ENCODE results near the gene PPP6R3.
A peak's percentile ranks its signal among the peaks of the same experiment; 100 is the strongest.
"Not testable (repeated sequence)": the region's sequence is repeated elsewhere in the genome, so short reads cannot be mapped to it uniquely, and the experiment has no call there.

PPP6R3 gene

DNA sequence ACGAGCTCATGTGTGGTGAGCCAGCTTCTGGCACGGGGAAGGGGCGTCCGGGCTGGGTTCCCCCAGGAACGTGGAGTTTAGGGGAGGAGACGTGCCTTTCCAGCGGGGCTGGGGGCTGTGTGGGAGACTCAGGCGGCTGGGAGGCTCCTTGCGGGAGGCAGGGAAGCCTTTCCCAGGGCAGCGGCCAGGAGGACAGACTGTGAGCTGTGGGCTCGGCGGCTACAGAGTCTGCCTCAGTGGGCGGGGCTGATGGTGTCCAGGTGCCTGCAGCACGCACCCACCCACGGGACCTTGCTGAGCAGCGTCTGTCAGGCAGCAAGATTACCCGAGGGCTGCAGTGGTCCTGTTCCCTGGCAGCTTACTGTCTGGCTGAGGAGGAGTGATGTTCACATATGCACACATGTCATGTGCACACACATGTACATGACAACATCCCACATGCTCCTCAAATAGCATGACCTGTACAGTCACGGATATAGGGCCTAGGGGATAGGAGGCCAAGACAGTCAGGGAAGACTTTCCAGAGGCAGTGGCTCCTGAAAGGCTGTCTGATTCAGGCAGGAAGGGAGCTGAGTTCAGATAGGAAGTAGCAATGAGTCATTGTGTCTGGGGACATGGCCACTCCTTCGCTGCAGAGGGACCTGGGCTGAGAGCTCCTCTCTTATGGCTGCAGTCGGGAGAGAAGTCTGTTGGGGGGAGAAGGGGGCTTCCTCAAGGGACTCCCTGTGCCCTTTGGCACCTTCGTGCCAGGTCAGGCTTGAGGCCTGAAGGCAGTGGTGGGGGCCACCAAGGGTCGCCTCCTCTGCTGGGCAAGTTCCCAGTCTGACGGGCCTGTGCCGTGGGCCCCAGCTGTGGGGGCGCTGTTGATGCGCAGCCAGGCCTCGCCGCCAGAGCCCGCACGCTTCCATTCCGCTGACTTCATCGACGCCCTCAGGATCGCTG lies 23.3 kb upstream of the PPP6R3 start:
- peak; percentile 38 for DNase-seq

- no peak for DNase-seq
Observed at GRCh38 chr11:68437927-68438657, 22.5 kb upstream of the PPP6R3 start.

- no peak for DNase-seq
Observed at GRCh38 chr11:68438658-68439259, 21.8 kb upstream of the PPP6R3 start.

GRCh38 chr11:68439355-68440065 lies 21.0 kb upstream of the PPP6R3 start:
- peak; percentile 42 for DNase-seq

DNA sequence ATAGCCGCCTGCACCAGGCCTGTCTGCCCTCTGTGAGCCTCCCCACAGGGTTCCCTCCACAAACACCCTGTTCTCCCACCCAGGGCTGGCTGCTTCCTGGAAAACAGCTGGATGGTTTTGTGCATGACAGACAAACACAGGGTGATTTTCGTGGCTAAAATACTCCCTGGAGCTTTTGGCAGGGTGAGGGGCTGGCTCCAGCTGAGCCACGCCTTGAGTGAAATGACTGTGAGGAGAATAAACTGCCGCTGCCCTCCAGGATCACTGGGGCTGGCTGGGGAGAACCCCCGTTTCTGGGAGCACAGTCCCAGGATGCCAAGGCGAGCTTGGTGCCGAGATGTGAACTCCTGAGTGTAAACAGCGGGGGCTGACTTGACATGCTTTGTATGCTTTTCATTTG lies 20.3 kb upstream of the PPP6R3 start:
- no peak for DNase-seq

DNA sequence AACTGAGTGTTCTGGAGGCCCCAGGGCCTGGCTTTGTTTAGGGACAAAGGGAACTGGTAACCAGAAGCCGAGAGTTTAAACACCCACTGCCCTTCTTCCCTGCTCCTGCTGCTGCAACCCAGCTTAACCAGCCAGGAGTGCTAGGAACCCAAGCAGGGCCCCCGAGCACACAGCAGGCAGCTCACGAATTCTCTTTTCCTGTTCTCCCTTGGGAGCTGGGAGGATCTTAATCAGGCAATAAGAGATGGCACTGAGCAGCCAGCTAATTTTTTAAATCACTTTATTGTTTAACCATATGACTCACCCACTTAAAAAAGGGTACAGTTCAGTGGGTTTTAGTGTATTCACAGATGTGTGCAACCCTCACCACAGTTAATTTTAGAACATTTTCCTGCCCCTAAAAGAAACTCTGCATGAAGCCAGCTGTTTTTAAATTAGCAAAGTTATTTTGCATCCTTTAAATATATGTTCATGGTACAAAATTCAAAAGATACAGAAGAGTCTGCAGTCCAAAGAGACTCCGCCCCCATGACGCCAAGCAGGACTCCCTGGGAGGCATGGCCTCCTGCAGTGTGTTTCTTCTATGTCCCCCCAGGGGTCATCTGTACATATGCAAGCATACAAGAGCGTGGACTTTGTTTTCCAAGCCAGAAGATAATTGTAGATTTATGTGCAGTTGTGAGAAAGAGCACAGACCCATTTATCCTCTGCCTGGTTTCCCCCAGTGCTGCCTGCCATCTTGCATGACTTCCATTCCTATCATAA lies 18.9 kb upstream of the PPP6R3 start:
- peak; percentile 69 for DNase-seq

GRCh38 chr11:68442433-68442832 lies 18.1 kb upstream of the PPP6R3 start:
- DNase-seq: no peak

DNA sequence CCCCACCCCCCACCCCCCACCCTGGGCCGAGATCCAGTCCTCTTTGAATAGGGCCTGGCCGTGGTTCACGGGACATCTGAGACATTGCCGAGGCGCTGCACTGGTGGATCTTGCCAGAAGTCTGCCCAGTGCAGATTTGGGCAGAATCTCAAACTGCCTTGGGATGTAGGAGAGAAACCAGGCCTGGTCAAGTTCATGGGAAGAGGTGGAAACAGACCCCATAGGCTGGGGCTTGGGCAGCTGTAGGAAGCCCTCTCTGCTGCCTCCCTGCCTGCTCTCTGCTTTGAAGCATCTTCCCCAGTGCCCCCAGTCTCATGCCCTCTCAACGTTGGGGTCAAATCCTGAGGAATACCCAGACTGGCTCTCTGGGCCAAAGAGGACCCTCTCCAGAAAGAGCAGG lies 16.0 kb upstream of the PPP6R3 start:
- DNase-seq: no peak

DNA sequence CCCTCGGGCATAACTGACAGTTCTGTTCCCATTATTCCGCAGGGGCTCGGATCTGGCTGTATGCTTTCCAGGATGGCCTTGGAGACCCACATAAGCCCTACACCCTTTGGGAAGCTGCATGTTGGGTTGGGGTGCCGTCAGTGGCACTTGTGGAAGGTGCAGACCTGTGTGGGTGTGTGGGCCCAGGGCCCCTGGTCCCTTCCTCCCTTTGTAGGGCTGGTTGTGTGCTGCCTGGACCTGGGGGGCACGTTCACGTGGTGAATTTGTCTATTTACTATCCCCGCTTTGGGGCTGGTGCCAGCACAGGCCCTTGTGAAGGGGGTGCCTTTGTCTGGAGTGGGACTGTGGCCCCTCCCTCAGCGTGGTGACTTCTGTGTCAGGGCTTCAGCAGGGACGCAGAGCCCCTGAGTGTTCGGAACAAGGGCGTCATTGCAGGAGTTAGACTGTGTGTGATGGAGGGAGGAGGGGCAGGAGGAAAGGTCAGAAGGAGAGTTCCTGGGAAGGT lies 15.0 kb upstream of the PPP6R3 start:
- no peak for DNase-seq

- no peak for DNase-seq
Observed at GRCh38 chr11:68446046-68446725, 14.4 kb upstream of the PPP6R3 start.

DNA sequence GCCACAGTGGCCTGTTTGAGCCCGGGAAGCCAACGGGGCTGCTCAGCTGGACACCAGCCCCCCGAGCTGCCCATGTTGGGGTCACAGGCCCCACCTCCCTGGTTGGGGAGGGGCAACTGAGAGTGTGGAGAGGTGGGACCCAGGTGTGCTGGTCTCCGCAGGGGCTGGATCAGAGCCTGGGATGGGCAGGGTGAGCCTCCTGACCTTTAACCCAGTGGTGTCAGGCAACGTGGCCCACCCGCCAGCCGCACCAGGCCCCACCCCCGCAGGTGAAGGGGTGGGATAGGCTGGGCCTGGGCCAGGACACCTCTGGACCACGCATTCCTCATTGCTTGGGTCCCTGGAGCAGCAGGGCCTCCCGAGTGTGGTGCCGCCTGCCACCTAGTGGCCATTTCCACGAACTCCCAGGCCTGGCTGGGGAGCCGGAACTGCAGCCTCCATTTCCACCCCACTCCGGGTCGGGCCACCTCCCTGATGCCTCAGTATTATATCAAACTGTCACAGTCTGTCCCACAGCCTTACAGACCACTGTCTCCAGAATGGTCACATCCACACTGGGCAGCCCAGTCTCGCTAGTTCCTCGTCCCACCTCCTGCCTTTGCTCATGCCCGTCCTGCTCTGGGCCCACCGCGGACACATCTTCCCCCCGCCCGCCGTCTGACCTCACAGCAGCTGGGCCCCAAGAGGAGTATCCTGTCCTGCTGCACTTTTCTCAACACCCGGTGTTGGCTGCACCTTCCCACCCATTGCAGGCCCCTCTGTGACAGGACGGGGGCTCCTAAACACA lies 13.3 kb upstream of the PPP6R3 start:
- DNase-seq: no peak

- DNase-seq: not testable (repeated sequence)
Observed at GRCh38 chr11:68447914-68448313, 12.6 kb upstream of the PPP6R3 start.

DNA sequence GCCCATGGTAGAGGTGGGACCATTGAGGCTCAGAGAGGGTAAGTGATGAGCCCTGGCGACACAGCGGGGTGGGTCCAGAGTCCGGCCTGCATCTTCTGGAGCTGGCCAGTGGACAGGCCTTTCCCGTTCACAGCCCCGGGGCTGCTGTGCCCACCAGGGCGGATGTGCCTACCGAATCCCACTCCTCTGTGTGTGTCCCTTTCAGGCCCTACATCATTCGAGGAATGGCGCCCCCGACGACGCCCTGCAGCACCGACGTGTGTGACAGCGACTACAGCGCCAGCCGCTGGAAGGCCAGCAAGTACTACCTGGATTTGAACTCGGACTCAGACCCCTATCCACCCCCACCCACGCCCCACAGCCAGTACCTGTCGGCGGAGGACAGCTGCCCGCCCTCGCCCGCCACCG lies 11.9 kb upstream of the PPP6R3 start:
- DNase-seq: no peak

DNA sequence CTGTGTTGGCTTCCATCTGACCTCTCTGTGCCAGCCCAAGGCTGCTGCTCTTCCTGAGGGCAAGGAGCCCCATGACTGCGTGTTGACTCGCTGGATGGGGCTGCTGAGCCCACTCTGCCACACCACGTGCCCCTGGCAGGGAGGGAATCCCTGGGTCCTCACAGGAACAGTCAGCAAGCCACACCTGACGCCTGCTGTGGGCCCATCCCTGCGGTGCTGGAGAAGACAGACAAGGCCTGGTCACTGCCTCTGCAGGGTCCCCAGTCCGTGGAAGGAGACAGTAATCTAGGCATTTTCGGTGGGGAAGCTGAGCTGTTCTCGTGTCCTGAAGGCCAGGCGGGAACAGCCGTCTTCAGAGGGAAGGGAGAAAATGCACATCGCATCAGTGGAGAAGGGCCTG lies 10.6 kb upstream of the PPP6R3 start:
- DNase-seq: no peak

DNA sequence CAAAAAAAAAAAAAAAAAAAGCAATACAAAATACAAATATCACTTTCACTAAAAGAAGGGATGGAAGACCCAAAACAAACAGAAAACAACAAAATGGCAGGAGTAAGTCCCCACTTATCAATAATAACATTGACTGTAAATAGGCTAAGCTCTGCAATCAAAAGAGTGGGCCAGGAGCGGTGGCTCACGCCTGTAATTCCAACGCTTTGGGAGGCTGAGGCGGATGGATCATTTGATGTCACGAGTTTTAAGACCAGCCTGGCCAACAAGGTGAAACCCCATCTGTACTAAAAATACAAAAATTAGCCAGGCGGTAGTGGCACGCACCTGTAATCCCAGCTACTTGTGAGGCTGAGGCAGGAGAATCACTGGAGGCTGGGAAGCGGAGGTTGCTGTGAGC lies 9.8 kb upstream of the PPP6R3 start:
- no peak for DNase-seq

DNA sequence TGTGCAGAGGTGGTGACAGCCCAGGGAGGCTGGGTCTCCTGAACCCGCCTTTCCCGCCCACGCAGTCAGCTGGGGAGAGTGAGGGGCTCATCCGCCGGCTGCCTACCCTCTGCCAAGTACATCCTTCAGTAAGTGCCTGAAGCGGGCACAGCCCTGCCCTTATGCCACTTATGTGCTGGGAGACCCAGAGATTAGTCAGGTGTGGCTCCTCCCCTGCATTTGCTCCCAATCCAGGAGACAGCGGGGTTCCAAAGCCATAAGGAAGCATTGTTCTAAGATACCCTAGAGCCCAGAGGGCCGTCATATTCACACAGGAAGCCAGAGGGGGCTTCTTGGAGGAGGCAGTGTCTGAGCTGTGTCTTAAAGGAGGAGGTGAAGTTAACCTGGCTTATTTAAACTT lies 5.8 kb upstream of the PPP6R3 start:
- DNase-seq: no peak

DNA sequence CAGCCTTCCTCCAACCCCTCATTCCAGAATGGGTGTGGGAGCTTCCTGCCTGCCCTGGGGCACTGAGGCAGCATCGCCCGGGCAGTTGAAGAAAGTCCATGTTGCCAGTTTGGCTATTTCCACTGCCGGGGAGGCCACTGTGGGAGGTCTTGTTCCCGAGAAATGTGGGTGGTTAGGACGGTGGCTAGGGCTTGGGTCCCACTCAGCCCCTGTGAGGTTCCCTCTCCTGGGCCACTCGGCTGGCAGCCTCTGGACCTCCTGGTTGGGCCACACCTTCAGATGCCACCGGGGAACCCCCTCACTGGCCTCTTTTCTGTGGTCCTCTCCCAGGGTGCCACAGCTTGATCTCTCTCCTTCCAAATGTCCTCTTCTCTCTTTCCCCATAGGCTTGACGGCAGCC lies 5.1 kb upstream of the PPP6R3 start:
- DNase-seq: no peak

- no peak for DNase-seq
Observed at GRCh38 chr11:68457216-68457897, 3.2 kb upstream of the PPP6R3 start.

GRCh38 chr11:68457898-68458249 lies 2.7 kb upstream of the PPP6R3 start:
- DNase-seq: no peak

GRCh38 chr11:68458340-68458739 lies 2.2 kb upstream of the PPP6R3 start:
- not testable (repeated sequence) for DNase-seq
